SHP77 (cell line): ENCODE measurements around the gene MCM6.
A peak's percentile ranks its signal among the peaks of the same experiment; 100 is the strongest.
"Not testable (repeated sequence)": the region's sequence is repeated elsewhere in the genome, so short reads cannot be mapped to it uniquely, and the experiment has no call there.

Experiments
- DNase-seq, 2 experiments: peaks; one replicate each; lab custom pipeline; 2025; lab: John Stamatoyannopoulos, UW

The MCM6 gene

GRCh38 chr2:135820003-135820618 lies 56.1 kb downstream of the MCM6 start:
- no peak for DNase-seq

- no peak for DNase-seq
These were observed 57.2 kb downstream of the MCM6 start for GRCh38 chr2:135818937-135819610.

- no peak for DNase-seq
These were observed 58.3 kb downstream of the MCM6 start for GRCh38 chr2:135817951-135818350.

- no peak for DNase-seq
These were observed 58.8 kb downstream of the MCM6 start for GRCh38 chr2:135817466-135817865.

- no peak for DNase-seq
These were observed 61.0 kb downstream of the MCM6 start for GRCh38 chr2:135815269-135815668.

- DNase-seq, result no peak
These were observed 63.2 kb downstream of the MCM6 start for GRCh38 chr2:135812907-135813511.

- DNase-seq, result not testable (repeated sequence)
These were observed 68.4 kb downstream of the MCM6 start for GRCh38 chr2:135807874-135808273.

- no peak for DNase-seq
These were observed 73.0 kb downstream of the MCM6 start for GRCh38 chr2:135803278-135803677.

- DNase-seq, result no peak
These were observed 73.9 kb downstream of the MCM6 start for GRCh38 chr2:135802350-135802749.

GRCh38 chr2:135800513-135801460 lies 75.5 kb downstream of the MCM6 start:
- DNase-seq, result no peak

GRCh38 chr2:135799738-135800137 lies 76.5 kb downstream of the MCM6 start:
- no peak for DNase-seq

- no peak for DNase-seq
These were observed 77.5 kb downstream of the MCM6 start for GRCh38 chr2:135798762-135799161.

- DNase-seq, result no peak
These were observed 78.0 kb downstream of the MCM6 start for GRCh38 chr2:135798275-135798705.

GRCh38 chr2:135797497-135798274 lies 78.6 kb downstream of the MCM6 start:
- DNase-seq, result peak in 1 of 2 experiments; percentile 45

- DNase-seq, result no peak
These were observed 79.6 kb downstream of the MCM6 start for GRCh38 chr2:135796606-135797005.

- DNase-seq, result not testable (repeated sequence)
These were observed 80.6 kb downstream of the MCM6 start for GRCh38 chr2:135795641-135796040.

GRCh38 chr2:135792401-135793150 lies 83.7 kb downstream of the MCM6 start:
- DNase-seq, result no peak

- DNase-seq, result no peak
These were observed 84.6 kb downstream of the MCM6 start for GRCh38 chr2:135791418-135792190.

- DNase-seq, result no peak
These were observed 85.8 kb downstream of the MCM6 start for GRCh38 chr2:135790423-135790822.
